NCI-H2196 (cell line): Measurements from ENCODE around the gene IKZF3.
A peak's percentile ranks its signal among the peaks of the same experiment; 100 is the strongest.
"Not testable (repeated sequence)": the region's sequence is repeated elsewhere in the genome, so short reads cannot be mapped to it uniquely, and the experiment has no call there.

ENCODE experiments used
- DNase-seq: peaks from one replicate; lab custom pipeline; 2025; ENCODE audit not compliant: unreplicated experiment; lab: John Stamatoyannopoulos, UW

IKZF3 gene

GRCh38 chr17:39757176-39757662 lies 106.9 kb downstream of the IKZF3 start:
- no peak for DNase-seq

DNA sequence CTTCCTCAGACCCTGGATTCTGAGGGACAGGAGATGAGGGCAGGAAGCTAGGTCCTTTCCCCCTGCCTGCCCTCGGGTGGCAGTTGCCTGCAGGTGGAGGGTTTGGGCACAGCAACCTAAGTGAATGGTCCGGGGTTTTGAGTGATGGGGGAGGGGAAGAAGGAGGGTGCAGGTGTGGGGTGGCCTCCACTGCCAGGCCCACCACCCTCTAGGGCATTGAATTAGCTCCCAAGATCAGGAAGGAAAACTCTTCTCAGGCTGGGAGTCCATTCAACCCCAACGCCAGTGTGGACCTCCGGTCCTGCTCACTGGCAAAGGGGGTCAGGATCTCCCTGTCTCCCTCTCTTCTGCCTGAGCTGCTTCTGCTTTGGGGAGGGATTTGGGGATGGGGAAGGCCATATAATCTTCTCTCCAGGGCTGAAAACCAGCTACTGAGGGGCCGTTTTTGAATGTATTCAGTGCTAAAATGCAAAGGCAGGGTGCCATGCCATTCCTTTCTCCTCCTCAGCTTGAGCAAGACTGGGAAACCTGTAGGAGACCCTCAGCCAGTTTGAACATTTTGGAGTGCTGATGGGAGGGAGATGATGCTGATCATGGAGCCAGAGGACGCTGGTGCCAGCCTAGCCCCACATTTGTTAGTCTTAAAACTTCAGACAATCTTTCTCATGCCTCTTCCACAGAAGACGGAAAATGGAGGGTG lies 107.6 kb downstream of the IKZF3 start:
- no peak for DNase-seq

DNA sequence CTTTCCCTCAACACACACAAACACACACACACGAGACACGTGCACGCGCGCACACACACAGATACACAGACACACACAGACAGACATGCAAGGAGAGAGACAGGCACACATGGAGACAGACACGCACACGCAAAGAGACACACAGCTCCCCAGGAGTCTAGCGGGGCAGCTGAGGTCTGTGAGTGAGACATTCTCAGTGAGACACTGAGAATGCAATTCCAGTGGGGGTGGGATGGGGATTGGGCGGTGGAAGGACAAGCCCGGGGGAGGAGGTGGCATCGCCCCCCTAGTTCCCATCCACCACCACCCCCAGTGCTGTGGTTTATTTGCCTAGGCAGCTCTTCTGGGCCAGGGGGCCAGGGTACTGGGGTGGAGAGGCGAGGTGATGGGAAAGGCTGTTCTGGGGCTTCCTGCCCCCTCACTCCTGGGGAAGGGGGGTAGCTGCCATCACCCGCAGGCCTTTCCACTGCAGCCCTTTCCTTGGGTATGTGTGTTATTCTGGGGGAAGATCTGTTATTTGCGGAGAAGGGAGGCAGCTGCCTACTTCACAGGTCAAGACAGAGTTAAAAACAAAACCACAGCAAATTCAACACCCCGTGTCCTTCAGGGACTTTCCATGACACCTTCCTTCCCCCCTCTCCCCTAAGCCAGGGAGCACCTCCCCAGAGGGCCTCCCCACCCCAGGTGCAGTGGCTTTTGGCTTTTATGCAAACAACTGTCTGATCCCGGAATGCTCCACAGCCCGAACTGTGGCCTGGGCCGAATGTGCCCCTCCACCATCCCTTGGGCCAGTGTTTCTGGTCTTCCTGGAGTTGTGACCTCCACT lies 108.3 kb downstream of the IKZF3 start:
- DNase-seq: no peak

GRCh38 chr17:39754958-39755553 lies 109.1 kb downstream of the IKZF3 start:
- DNase-seq: no peak

DNA sequence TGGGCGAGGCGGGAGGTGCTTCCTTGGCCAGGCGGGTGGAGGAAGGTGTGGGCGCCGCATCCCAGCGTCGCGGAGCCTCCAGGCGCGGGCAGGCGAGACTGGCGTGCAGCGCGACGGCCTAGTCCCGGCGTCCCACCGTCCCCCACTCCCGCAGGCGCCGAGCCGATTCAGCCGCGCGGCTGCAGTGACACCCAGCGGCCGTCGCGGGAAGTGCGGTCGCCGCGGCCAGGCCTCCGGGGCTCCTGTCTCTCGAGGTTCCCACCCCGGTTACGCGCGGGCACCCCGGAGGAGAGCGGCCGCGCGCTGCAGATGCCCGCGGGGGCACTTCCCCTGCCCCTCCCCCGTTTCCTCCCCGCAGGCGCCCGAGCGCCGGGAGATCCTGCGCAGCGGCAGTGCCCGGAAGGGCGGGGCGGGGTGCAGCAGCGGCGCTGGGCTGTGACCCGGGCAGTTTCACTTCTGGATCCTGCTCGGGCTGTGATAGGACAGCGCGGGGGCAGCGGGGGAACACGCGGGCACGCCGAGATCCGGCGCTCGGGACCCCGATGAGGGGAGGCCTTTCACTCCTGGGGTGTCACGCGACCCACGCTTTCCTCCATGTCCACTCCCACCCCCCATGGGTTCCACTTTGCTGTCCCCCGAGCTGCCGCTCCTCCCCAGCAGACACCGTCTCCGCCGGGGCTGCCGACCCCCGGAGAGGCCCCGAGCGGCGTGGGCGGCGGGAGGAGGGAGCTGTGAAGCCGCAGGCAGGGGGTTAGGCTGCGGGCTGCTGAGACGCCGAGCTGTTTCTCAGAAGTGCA lies 109.8 kb downstream of the IKZF3 start:
- DNase-seq: peak; percentile 85

DNA sequence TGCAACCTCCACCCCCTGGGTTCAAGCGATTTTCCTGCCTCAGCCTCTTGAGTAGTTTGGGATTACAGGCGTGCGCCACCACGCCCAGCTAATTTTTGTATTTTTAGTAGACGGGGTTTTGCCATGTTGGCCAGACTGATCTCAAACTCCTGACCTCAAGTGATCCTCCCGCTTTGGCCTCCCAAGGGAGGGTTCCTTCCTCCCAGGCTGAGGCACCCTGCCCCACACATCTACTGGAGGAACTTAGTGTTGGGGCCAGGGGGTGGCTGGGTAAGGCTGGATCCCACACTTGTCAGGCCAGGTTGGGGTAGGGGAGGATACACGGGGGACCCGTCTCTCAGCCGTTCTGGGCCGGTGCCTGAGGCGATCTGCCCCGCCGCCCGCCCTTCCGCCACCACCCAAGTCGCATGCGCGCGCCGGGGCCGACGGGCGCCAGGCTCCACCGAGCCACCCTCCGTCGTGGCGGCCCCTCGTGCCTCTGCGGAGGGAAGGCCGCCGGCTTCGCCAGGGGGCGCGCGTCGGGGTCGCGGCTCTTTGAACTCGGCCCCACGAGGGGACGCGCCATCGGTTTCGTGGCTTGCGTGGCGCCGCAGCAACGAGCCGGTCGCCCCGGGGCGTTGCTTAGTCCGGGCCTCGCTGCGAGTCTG lies 110.5 kb downstream of the IKZF3 start:
- DNase-seq: no peak

GRCh38 chr17:39752241-39752881 lies 111.8 kb downstream of the IKZF3 start:
- no peak for DNase-seq

DNA sequence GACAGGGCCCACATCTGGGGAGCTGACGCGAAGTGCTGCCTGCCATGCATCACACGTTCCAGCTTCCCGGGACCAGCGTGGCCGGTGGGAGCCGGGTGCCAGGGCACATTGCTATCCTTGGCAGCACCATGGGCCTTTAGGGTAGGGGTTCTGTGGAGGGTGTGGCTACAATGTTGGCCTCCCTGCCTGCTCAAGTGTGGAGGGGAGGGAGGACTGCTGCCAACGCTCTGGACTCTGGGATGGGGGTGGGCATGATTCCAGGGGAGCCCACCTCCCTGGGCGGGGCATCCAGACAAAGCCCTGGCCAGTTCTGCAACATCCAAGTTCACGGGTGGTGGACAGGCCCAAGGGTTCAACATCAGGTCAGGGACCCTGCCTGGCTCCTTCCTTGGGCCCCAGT lies 112.5 kb downstream of the IKZF3 start:
- no peak for DNase-seq

- no peak for DNase-seq
Measured at GRCh38 chr17:39751016-39751543, 113.0 kb downstream of the IKZF3 start.

DNA sequence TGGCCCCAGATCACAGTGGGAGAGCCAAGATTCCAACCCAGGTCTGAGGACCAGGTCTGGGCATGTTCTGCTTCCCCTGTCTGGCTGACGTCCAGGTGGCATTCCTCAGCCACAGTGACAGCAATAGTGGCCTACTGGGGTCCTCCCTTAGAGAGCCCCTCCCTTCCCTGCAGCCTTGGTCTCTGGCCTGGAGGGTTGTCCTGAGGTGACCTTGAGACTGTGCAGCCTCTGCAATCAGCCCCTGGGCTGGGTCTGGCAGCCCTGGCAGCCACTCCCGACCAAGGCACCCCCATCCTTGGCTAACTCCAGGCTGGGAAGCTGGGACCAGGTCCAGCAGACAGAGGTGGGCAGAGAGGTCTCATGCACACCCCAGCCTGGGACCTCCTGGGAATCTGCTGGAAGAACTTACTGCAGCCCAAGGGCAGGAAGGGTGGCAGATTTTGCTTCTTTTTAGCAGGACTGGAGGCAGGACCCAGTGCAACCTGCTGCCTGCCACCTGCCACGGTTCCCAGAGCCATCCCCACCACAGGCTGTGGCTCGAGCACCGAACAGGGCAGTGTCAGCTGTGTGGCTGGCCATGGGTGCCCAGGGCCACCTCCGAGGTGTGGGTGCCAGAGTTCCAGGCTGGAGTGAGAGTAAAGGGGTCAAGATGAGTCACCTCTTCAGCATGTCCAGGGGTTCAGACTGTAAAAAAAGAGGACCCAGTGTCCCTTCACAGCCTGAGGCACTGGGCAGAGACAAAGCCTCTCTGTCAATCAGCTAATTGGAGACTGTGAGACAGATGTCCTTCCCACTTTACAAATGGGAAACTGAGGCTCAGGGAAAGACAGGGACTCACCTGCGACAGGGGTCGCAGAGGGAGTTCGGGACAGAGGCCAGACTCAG lies 113.7 kb downstream of the IKZF3 start:
- DNase-seq: no peak

GRCh38 chr17:39748444-39749034 lies 115.6 kb downstream of the IKZF3 start:
- not testable (repeated sequence) for DNase-seq

GRCh38 chr17:39747745-39748144 lies 116.4 kb downstream of the IKZF3 start:
- DNase-seq: no peak

DNA sequence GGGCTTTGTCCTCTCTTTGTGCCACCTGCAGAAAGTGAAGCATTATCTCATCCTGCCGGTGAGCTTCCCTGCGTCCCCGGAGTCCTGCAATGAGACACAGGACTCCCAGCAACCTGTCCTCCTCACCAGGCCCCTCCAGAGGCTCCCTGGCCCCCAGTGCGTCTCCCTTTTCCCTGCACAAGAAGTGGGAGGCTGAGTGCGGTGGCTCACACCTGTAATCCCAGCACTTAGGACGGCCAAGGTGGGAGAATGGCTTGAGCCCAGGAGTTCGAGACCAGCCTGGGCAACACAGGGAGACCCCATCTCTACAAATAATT lies 118.0 kb downstream of the IKZF3 start:
- no peak for DNase-seq

GRCh38 chr17:39745335-39746144 lies 118.6 kb downstream of the IKZF3 start:
- no peak for DNase-seq

DNA sequence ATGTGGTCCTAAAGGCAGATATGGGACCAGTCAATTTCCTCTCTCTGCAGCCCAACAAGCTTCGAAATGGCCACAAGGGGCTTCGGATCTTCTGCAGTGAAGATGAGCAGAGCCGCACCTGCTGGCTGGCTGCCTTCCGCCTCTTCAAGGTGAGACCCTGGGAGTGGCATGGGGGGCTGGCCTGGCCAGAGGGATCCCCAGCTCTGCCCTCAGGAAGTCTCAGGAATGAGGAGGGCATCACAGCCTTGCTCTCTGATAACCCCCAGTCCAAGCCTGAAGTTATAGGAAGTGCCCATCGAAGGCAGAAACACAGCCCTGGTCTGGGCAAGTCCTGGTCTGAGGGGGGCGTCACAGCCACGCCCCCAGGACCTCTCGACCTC lies 119.3 kb downstream of the IKZF3 start:
- DNase-seq: no peak

- no peak for DNase-seq
Measured at GRCh38 chr17:39744075-39744835, 119.9 kb downstream of the IKZF3 start.

GRCh38 chr17:39742856-39743436 lies 121.2 kb downstream of the IKZF3 start:
- DNase-seq: no peak
